GM18511 (cell line): Measurements from ENCODE around the gene FAM229A.
A peak's percentile ranks its signal among the peaks of the same experiment; 100 is the strongest.
"Not testable (repeated sequence)": the region's sequence is repeated elsewhere in the genome, so short reads cannot be mapped to it uniquely, and the experiment has no call there.

Experiments used
- ATAC-seq: cut with Tn5 transposase; IDR thresholded peaks from one replicate; pipeline ENCODE4 v1.9.1; 2021; ENCODE audit warnings: mild to moderate bottlenecking, moderate library complexity; ENCODE audit not compliant: unreplicated experiment

FAM229A gene, protein sequence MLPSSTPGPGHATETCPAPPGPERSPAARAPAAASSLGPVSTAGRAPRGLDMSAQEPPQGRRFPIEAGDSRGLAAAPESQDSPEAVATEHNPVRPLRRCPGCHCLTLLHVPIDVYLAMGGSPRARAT

DNA sequence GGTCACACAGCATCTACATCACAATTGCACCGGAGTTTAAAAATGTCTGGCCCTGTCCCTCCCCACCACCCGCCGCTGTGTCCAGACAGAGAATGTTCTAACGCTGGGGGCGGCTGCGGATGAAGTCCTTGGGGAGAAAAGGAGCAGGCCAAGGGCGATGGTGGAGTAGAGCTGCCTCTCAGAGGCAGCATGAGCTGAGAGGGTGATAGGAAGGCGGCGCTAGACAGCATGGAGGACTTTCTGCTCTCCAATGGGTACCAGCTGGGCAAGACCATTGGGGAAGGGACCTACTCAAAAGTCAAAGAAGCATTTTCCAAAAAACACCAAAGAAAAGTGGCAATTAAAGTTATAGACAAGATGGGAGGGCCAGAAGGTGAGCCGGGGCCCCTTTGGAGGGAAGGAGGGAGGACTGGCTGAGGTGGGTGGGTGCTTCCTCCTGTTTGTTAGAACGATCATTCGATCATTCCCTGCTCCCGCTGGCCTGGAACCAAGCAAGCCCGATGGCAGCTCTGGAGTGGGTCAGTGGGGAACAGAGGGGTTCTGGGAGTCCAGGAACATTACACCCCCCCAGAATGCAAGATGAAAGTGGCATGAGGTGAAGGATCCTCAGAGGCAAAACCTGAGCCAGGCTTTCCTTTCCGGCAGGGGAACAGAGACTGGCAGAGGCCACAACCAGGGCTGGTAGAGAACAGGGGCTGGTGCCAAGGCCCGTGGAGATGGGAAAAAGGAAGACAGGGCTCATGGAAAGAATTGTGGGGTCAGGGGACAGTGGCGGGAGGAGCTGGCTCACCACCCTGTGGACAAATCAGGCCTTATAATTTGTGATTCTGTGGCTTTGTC is at the start of gene FAM229A, which contains the start of gene TSSK3:
Gene FAM229A, minus strand, starts transcription at position 12 of the 840 bp plus-strand sequence. CDS start 394 bp downstream, outside the sequence.
Gene TSSK3, plus strand, starts transcription at position 66 of the 840 bp plus-strand sequence. Its CDS starts 163 bp downstream, at position 229.
- ATAC-seq: no peak

DNA sequence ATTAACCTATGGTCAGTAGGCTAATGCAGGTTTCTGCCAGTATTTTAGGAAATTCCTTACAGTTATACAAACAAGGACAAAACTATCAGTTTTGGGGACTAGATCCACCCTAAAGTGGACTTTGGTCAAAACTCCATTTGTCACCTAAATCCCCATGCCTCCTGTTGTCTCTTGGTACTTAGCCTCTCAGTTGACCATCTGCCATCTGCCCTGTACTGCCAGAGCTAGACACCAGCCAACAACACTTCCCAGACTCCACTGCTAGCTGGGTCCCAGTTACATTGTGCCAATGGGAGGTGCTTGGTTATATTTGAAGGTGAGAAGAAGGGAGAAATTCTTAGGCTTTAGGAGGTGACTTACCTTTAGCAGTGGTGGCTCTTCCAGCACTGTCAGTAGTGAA is 49.0 kb upstream of the FAM229A start:
- ATAC-seq: no peak

DNA sequence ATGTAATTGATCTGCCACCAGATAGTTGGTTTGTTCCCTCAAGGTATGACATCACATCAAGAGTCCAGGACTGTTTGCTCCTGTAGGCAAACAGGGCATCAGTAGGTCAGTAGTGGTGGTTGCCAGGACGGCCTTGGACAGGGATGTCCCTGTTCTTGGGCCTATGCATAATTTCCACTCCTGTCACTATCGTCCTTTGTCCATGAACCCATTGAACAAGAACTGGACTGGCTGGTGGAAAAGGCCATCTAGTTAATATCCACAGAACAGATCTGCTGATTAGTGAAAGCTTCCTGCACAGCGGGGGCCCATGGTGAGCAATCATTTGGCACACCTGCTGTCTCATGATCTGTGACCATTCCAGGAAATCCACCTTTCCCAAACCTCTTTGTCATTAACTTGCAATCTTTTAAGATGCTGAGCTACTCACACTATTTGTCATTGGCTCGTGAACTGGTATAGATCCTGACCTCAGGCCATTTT is 44.4 kb upstream of the FAM229A start:
- no peak for ATAC-seq

DNA sequence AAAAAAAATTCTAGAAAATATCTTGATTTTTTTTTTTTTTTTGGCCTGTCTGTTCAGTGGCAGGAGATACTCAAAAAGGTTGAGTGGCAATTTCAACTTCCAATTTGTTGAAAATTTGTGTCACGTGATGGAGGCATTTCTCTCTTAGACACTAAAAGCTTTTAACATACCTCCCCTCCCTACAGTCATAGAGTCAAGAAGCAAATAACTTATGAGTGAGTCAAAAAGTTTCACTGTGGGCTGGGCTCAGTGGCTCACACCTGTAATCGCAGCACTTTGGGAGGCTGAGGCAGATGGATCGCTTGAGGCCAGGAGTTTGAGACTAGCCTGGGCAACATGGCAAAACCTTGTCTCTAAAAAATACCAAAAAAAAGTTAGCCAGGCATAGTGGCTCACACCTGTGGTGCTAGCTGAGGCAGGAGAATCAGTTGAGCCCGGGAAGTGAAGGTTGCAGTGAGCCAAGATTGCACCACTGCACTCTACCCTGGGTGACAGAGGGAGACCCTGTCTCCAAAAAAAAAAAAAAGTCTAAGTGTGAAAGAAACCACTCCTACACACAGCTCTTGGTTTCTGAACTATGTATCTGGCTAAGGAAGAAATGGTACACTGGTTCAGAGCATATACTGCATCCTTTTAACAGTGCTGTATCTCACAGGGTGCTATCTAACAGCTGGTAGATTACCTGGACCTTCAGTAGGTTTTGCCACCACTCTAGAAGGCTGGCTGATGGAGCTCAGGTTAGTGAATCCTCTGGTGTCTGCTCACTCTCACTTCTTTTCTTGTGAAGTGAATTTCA is 43.6 kb upstream of the FAM229A start:
- no peak for ATAC-seq

DNA sequence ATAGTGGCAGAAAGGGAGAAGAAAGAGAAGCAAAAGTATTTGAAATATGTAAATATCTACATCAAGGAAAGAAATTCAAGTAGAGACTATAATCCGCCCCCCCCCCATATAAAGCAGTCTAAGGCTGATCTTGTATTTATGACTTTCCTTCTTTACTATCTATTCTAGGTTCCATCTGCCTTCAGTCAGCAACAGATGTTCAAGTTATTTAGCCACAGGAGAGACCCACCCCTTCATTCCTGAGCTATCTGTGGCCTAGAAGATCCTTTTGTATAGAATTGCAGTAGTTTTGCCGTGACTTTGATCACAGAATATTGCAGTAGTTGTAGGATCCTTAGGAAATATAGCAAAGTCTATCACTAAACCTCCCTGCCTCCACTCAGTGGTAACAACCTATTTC is 42.7 kb upstream of the FAM229A start:
- no peak for ATAC-seq

DNA sequence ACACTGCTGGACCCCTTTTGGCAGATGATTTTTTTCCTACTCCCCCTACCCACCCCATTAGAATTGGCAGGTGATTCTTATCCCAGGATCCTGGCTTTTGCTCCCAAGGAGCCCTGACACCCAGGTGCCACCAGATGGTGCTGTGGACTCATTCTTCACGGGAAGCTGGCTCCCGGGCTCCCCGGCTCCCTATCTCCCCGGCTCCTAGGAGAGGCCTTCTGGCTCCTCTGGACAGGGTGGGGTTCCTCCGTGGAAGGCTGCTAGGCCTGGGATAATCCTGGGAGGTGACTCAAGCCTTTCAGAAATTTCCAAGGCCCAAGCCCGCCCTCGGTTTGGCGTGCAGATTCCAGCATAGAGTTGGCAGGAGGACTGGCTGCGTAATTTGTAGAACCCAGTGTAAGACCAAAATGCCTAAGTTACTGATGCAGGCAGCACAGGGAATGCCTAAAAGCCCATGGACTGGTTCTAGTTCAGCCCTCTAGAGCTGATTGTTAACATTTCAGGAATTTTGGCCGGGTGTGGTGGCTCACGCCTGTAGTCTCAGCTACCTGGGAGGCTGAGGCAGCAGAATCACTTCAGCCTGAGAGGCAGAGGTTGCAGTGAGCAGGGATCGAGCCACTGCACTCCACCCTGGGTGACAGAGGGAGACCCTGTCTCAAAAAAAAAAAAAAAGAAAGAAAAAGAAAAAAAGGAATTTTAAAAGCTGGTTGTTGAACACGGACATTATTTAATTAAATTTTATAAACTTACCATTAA is 38.8 kb upstream of the FAM229A start:
- ATAC-seq: no peak

DNA sequence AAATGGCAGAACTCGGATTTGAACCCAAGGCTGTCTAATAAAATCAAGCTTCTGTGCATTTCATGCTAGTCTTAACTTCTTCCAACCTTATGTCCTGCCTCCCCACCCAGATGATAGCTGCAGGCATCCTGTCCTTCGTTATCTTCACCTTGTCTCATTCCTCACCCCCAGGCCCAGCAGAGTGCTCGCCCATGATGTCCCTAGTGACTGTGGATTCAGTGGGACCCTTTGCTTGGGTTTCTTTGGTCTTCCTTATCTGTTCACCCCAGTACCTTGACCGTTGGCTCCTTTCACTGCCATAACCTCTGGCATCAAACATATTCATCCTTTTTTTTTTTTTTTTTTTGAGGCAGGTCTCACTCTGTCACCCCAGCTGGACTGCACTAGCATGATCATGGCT is 37.6 kb upstream of the FAM229A start:
- no peak for ATAC-seq

DNA sequence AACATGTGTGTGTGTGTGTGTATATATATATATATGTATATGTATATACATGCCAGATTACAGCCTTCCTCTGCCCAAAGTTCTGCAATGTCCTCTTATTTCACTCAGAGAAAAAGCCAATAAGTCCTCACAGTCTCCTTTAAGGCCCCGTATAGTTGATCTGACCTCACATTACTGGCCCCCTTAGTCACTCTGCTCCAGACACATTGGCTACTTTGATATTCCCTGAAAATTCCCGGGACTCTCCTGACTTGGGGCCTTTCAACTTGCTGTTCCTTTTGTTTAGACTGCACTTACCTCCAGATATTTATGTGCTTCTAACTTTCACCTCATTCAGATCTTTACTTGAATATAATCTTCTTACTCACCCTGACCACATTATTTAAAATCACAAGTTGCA is 36.1 kb upstream of the FAM229A start:
- ATAC-seq: no peak

DNA sequence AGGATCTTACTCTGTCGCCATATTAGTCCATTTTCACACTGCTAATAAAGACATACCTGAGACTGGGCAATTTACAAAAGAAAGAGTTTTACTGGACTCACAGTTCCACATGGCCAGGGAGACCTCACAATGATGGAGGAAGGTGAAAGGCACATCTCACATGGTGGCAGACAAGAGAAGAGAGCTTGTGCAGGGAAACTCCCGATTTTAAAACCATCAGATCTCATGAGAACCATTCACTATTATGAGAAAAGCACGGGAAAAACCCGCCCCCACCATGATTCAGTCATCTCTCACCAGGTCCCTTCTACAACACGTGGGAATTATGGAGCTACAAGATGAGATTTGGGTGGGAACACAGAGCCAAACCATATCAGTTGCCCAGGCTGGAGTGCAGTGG is 34.2 kb upstream of the FAM229A start:
- ATAC-seq: not testable (repeated sequence)

DNA sequence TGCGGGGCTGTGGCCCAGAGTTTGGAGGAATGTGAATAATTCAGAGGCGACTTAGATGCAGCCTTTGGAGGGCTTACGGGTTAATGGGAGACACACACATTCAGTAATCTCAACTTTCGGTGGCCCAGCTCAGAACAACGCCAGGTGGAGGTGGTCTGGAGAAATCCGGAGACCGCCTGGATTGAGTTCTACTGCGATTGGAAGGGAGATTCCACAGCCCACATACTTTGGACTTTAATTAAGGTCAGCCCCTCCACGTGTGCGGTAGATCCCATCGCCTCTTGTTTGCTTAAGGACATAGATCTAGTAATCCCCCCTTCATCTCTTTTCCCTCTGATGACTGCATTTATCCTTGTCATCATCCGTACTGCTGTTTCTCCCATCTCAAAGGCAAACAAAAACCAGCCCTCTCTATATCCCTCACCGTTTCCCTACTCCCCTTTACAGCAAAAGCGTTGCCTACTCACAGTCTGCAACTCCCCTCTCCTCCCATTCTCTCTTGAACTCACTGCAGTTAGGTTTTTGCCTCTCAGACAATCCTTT is 32.7 kb upstream of the FAM229A start:
- ATAC-seq: no peak

DNA sequence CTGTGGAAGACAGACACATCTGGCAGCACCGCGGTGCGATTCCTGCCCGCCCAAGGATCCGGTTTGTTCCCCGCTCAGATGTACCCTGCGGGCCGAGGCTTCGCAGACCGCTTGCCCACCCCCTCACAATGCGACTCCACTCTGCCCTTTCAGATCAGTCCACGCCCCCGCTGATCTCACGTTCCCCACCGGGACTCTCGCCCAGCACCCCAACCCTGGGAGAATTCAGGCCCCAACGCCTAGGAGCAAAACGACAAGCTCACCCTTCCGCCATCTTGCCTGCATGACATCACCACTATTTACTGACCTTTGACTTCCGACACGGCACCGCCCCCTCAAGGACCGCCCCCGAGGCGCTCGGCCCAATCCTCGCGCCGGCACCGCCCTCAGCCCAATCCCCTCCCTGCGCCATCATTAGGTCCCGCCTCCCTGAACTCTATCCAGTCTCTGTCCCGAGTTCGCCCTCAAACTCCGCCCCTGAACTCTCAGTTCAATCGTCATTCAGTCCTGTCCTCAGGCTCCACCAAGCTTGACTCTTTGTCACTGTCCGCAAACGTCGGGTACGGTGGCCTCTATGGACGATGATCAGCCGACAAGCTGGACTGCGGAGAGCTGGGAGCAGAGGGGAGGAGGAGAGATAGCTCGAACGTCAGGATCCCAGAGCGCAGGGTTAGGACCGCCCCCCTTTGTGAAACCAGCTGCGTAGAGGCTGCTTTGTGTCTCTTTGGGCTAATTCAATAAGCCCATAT is 32.0 kb upstream of the FAM229A start, which contains the start of gene BSDC1:
Gene BSDC1, minus strand, starts transcription at position 301 of the 749 bp plus-strand sequence. Its CDS starts 27 bp downstream, at position 274.
- peak; percentile 98 for ATAC-seq

DNA sequence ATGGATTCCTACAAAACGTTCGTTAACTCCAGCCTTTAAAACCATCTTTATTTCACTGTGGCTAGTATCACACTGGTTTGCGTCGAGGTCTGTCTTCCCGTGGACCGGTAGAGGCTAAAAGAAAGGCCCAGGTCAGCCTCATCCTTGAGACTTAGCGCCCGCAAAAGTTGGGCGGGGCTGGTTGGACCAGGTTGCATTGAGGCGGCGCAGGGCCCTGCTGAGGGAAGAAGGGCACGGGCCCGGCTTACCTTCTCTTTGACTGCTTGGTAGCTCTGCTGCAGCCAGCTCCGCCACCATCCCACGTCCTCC is 31.5 kb upstream of the FAM229A start:
- ATAC-seq: peak; percentile 22

DNA sequence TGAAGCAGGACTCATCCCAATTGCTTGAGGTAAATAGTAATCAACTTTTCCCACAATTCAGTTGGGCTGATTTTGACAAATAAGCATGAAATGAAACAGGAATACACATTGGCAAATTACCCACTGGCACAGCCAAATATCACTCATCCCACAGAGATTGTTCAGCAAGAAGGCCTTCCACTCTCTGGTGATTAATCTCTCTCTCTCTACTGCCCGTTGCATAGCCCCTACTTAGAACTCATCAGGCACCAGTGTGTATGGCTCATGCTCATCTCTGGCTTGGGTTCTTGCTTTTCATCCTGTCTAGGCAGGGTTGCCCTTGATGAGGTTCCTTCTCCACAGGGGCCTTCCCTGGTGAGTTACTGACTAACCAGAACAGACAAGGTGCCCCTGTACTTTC is 30.9 kb upstream of the FAM229A start:
- no peak for ATAC-seq

DNA sequence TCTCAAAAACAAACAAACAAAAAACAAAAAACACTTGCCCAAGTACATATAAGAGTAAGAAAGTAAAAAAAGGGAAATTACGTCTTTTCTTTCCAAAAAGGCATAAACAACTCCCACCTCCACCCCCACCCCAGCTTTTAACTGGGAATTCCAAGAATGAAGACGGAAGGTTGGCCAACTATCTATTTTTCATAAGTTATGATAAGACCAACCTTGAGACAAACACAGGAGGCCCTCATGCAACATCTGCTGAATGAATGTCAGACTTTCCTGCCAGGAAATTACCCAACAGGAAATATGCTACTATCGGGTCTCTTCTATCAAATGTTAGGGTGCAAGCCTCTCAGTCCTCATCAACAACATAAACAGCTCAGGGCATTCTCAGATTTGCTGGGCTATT is 30.0 kb upstream of the FAM229A start:
- ATAC-seq: no peak

DNA sequence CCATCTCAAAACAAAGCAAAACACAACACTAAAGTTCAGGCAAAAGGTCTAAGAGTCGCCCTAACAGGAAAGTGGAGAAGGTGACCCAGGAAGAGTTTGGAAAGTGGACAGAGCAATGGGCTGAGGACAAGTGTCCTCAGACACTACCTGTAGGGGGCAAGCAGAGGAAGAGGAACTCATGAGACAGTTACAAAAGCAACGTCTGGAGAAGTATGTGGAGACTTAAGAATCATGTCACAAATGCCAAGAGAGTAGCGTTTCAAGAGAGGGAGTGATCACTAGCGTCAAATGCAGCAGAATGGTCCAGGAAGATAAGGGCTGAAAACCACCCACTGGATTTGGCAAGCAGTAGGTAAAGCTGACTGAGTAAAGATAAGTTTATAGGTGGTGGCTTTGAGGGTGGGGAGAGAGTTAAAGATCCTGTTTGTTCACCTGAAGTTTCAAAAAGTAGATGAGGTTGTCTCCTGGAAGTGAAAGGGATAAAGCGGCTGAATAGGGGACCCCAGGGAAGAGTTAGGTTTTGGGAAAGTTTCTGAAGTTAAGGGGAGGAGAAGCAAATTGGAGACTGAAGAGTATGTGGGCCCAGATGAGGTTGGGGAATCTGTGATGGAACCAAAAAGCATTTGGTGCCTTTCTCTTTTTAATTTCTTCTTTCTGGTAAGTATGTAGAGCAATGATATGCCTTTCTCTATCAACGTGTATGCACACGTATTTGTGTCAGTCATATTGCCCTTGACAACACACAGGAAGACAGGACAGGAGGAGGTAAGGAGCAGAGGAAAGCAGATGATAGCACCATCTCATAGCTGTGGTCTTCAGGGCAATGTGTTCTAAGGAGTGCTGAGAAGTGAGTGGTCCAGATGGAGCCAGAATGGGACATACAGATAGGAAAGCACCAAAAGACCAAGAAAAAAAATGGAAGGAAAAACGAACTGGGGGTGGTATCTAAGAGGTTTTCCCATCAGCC is 28.9 kb upstream of the FAM229A start:
- no peak for ATAC-seq

DNA sequence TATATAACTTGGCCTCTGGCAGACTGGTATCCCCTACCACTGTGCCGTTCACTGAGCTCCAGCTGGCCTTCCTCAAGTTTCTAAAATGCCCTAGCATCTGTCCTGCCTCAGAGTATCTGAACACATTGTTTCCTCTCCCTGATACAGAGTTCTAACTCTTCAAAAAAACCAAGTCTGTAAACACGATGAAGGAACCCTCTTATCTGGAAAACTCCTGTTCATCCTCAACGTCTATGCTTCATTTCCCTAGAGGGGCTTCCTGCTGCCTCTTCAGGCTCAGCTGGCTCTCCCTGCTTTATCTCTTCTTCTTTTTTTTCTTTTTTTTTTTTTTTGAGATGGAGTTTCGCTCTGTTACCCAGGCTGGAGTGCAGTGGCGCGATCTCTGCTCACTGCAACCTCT is 26.4 kb upstream of the FAM229A start:
- no peak for ATAC-seq

DNA sequence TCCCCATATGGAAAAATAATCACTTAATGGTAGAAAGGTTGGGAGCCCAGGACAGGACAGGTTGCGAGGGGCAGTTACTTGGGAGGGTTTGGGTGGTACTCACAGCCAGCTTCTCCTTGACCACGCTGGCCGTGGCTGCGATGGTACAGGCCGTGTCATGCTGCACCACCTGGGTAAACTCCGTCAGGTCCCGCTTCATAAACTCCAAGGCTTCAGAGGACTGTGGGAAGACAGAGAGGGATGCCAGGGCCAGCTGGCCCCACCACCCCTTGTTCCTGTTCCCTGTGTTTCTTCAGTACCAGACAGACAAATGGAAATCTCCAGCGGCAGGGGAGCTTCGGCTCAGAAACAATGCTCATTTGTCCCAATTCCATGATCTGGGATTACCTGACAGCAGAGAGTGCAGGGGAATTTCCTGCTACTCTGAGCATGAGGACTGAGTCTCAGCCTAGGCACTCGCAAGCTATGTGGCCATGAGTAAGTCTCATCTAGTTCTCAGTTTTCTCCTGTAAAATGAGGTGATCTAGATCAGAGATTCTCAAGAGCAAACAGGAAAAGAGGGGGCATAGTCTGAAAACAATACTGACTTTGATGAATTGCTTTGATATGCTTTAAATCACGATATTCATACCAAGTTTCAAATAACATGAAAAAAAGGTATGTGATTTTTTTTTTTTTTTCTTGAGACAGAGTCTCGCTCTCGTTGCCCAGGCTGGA is 24.5 kb upstream of the FAM229A start:
- no peak for ATAC-seq

DNA sequence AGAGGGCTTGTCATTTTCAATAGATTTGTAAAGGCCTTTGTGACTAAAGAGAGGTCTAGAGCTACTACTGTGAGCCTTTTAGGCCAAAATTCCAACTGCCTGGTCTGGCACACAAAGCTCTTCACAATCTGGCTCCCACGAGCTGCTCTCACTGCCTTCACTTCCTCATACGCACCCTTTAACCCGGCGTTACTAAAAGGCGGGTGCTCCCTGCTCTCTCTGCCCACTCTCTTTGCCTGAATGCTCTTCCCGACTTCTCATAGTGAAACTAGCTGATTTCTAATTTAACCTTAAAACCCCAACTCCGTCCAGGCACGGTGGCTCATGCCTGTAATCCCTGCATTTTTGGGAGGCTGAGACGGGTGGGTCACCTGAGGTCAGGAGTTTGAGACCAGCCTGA is 17.8 kb upstream of the FAM229A start:
- no peak for ATAC-seq
